Gastroesophageal sphincter (tissue), 4 donors: ENCODE data around the gene MAST1. TPM values are rescaled to one million over a fixed set of nuclear protein-coding genes. Genes with fewer than 3 reads are reported as not detected.
A peak's percentile ranks its signal among the peaks of the same experiment; 100 is the strongest.

Experiments used
- ATAC-seq: fragments of 150-250 bp; one replicate; pipeline ENCODE4 v1.9.1; 2016; ENCODE audit warnings: mild to moderate bottlenecking, moderate library complexity
- H3K27ac ChIP-seq, 4 donors: fragments of 200-600 bp; sonication (generic) in 3 of 4; 1 replicate in 3 of 4; 2 replicates in 1 of 4; pipeline ENCODE4 v1.5.1; 2016 to 2019
- H3K27me3 ChIP-seq: fragments of 200-600 bp; sonication (generic); one replicate; pipeline ENCODE4 v1.5.1; 2019
- H3K36me3 ChIP-seq, 2 donors: fragments of 200-600 bp; sonication (generic); one replicate each; pipeline ENCODE4 v1.5.1; 2019; ENCODE audit warnings: control low read depth in 1 of 2
- H3K4me1 ChIP-seq, 3 donors: fragments of 200-600 bp; sonication (generic); 1 replicate in 2 of 3; 2 replicates in 1 of 3; pipeline ENCODE4 v1.5.1; 2016 to 2019; ENCODE audit warnings: control low read depth in 2 of 3
- H3K4me3 ChIP-seq, 2 donors: fragments of 200-600 bp; sonication (generic); one replicate each; pipeline ENCODE4 v1.5.1; 2019; ENCODE audit warnings: mild to moderate bottlenecking in 1 of 2, moderate library complexity in 1 of 2
- H3K9me3 ChIP-seq, 3 donors: fragments of 200-600 bp; sonication (generic); one replicate each; pipeline ENCODE4 v1.5.1; 2017 to 2019; ENCODE audit warnings: control low read depth in 2 of 3
- EP300 ChIP-seq: sonication (generic); formaldehyde crosslinking; IDR thresholded peaks from one replicate; pipeline ENCODE4 v1.6.1; 2017; ENCODE audit warnings: antibody characterized with exemption, mild to moderate bottlenecking
- POLR2A ChIP-seq, 2 donors: fragments of 450-650 bp; IDR thresholded peaks; one replicate each; pipeline ENCODE4 v1.6.1; 2017; ENCODE audit warnings: antibody characterized with exemption in 2 of 2, mild to moderate bottlenecking in 2 of 2, moderate library complexity in 1 of 2
- POLR2AphosphoS5 ChIP-seq: sonication (generic); formaldehyde crosslinking; IDR thresholded peaks from one replicate; pipeline ENCODE4 v1.6.1; 2017; ENCODE audit warnings: antibody characterized with exemption
- WGBS, 2 donors: methylation state at CpG; one replicate each; pipeline ENCODE4 v1.1.5; 2018; ENCODE audit warnings: low coverage in 1 of 2; 5-methylcytosine and 5-hydroxymethylcytosine counted together
- total RNA-seq, 4 donors: library from RNA; depleted of rRNA; stranded (reverse); fragments of >200 nt; gene quantifications; one replicate each; pipeline ENCODE4 v1.1.0, GENCODE V29; 2016
- TF ChIP-seq, protein P1 (sequence below), 4 experiments: fragments of 200-600 bp in 2 of 4; fragments of 450-650 bp in 2 of 4; sonication (generic) in 1 of 4; IDR thresholded peaks; one replicate each; pipeline ENCODE4 v1.5.1; 2017 to 2019; ENCODE audit warnings: antibody characterized with exemption in 4 of 4, mild to moderate bottlenecking in 2 of 4, moderate library complexity in 2 of 4

Gene MAST1
- total RNA-seq, 4 donors from 2014 or later, result 0.15 to 1.5 TPM; not detected in 2

DNA sequence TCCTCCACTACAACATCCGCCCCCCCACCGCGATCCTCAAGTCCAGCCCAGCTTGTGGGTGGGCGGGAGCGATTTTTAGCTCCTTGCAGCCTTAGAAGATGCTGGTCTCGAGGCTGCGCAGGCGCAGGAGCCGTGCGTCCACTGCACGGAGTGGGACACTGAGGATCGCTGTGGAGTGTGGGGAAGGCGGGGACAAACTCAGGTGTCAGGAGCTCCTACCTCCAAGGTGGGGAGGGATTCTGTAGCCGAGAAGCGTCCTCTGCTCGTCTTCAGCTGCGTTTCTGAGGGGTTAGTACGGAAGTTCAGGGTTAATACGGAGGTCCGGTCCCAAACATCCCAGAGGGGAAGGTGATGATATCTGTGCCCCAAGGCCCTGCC lies 3.8 kb upstream of the MAST1 start, which contains the start of gene RTBDN:
Gene RTBDN (minus strand): TSS at position 14 of the 378 bp plus-strand sequence. CDS start 4,600 bp downstream, outside the sequence.
- peaks cover 100% of the 10 kb centered on the region for H3K27me3 ChIP-seq
- H3K27ac ChIP-seq, result no peak within 1 kb of the TSS
- 4% methylated on average over 7 of the region's 20 CpGs; no CpG with 5 or more reads in 1 of the 2 donors for WGBS, 2 donors
- peaks cover 0 to 40% (median 13%) of the 10 kb centered on the region in 3 donors for H3K4me1 ChIP-seq
- no peak for ATAC-seq
- H3K9me3 ChIP-seq, result no peaks in the 10 kb centered on the region
- peak within 1 kb of the TSS in 1 of 2 donors; percentile 47 for H3K4me3 ChIP-seq
- H3K36me3 ChIP-seq, result no peaks in the 10 kb centered on the region
- TF ChIP-seq EP300 (no peak), POLR2A (IDR thresholded peaks at IDR 0.05) (no peak), POLR2AphosphoS5 (no peak)
- TF ChIP-seq, protein P1, sequence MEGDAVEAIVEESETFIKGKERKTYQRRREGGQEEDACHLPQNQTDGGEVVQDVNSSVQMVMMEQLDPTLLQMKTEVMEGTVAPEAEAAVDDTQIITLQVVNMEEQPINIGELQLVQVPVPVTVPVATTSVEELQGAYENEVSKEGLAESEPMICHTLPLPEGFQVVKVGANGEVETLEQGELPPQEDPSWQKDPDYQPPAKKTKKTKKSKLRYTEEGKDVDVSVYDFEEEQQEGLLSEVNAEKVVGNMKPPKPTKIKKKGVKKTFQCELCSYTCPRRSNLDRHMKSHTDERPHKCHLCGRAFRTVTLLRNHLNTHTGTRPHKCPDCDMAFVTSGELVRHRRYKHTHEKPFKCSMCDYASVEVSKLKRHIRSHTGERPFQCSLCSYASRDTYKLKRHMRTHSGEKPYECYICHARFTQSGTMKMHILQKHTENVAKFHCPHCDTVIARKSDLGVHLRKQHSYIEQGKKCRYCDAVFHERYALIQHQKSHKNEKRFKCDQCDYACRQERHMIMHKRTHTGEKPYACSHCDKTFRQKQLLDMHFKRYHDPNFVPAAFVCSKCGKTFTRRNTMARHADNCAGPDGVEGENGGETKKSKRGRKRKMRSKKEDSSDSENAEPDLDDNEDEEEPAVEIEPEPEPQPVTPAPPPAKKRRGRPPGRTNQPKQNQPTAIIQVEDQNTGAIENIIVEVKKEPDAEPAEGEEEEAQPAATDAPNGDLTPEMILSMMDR (IDR thresholded peaks at IDR 0.05), result no peak

DNA sequence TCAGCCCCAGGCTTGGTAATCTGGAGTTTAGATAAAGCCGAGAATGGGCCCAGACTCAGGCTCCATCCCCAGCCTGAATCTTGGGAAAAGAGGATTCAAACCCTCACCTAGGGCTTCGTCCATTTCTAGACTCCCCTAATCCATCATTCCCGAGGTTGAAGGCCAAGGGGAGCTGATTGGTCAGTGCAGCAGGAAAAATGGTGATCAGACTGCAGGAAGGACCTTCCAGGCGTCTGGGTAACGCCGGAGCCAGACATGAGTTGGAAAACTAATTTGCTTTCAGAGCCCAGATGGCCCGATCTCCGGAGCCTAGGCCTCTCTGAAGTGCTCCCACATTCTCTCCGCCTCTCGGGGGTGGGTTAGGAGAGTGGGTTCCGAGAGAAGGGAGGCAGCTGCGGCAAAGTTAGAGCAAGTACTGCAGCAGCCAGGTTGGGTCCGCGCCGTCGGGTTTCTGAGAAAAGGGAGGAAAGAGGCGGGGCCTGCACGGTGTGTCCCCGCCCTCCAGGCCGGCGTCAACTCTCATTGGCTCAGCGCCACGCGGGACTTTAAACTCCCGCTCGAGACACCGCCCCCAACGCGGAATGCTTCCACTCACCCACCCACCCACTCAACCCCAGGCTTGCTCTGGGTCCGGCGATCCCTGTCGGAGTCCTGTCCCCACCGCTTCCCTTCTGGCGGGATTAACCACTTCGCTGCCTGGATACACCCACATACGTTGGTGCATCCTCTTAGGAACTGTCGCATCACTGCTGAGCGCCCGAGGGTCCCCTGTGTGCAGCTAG lies 3.1 kb upstream of the MAST1 start:
- no peak for TF ChIP-seq POLR2AphosphoS5
- TF ChIP-seq, protein P1 (IDR thresholded peaks at IDR 0.05), result no peak
- no peak for TF ChIP-seq POLR2A (IDR thresholded peaks at IDR 0.05)
- no peak for TF ChIP-seq EP300
- Histone ChIP-seq H3K27ac (no peak overlapping the region), H3K4me3 (no peak overlapping the region), H3K4me1 (peaks cover 0 to 40% (median 13%) of the 10 kb centered on the region in 3 donors), H3K9me3 (no peaks in the 10 kb centered on the region), H3K27me3 (peaks cover 100% of the 10 kb centered on the region), H3K36me3 (no peaks in the 10 kb centered on the region)
- 2 to 4% methylated on average over 15 to 18 of the region's 39 CpGs for WGBS, 2 donors
- ATAC-seq, result no peak

DNA sequence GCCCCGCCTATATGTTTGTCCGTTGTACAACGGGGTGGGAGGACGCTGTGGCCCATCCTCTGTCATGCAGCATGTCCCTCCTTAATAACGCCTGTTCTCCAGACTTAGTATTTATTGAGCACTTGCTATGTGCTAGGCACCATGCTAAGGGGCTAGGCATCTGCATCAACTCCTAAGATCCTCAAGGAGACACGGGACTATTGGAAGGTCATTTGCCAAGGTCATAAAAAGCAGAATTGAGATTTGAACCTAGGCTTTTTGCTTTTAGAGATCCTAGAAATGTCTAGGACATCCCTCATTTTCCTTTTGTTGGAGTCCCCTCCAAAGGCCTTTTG lies 1.8 kb upstream of the MAST1 start:
- H3K27me3 ChIP-seq, result peaks cover 100% of the 10 kb centered on the region
- no peak for ATAC-seq

DNA sequence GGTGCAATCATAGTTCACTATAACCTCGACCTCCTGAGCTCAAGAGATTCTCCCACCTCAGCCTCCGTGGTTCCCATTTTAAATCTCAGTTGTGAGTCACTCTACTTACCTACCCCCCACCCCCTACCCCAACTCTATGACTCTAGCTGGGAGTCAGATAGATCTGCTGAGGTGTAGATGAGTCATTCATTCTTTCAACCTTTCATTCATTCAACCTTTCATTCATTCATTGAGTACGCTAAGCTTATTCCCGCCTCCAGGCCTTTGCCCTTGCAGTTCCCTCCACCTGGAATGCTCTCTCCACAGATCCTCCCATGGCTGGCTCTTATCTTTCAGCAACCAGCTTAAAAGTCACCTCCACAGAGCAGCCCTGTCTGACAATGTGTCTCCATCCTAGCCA lies 1.1 kb upstream of the MAST1 start:
- Histone ChIP-seq H3K9me3 (no peaks in the 10 kb centered on the region), H3K27ac (no peak overlapping the region), H3K27me3 (peaks cover 100% of the 10 kb centered on the region), H3K4me3 (no peak overlapping the region), H3K4me1 (peaks cover 0 to 51% (median 18%) of the 10 kb centered on the region in 3 donors), H3K36me3 (no peaks in the 10 kb centered on the region)
- no peak for ATAC-seq
- TF ChIP-seq POLR2A (IDR thresholded peaks at IDR 0.05) (no peak), EP300 (no peak), POLR2AphosphoS5 (no peak)
- TF ChIP-seq, protein P1 (IDR thresholded peaks at IDR 0.05), result no peak
- 70 to 80% methylated on average over 4 of the region's 4 CpGs for WGBS, 2 donors

More for the DNA sequence above, 1.8 kb upstream of the MAST1 start:
- Histone ChIP-seq H3K36me3 (no peaks in the 10 kb centered on the region), H3K4me3 (no peak overlapping the region), H3K27ac (no peak overlapping the region), H3K9me3 (no peaks in the 10 kb centered on the region), H3K4me1 (peaks cover 0 to 51% (median 18%) of the 10 kb centered on the region in 3 donors)
- WGBS, 2 donors, result 0 to 7% methylated on average over 1 to 2 of the region's 6 CpGs
- TF ChIP-seq, protein P1 (IDR thresholded peaks at IDR 0.05), result no peak
- no peak for TF ChIP-seq EP300
- no peak for TF ChIP-seq POLR2A (IDR thresholded peaks at IDR 0.05)
- TF ChIP-seq POLR2AphosphoS5, result no peak
